CD4-positive, alpha-beta T cell treated with Interferon gamma for 1 hour (primary cell): Measurements from ENCODE around the gene FAM50A.

Source experiments
- DNase-seq: peaks from one replicate; pipeline ENCODE4 v3.0.0-alpha.2; 2020

FAM50A gene

DNA sequence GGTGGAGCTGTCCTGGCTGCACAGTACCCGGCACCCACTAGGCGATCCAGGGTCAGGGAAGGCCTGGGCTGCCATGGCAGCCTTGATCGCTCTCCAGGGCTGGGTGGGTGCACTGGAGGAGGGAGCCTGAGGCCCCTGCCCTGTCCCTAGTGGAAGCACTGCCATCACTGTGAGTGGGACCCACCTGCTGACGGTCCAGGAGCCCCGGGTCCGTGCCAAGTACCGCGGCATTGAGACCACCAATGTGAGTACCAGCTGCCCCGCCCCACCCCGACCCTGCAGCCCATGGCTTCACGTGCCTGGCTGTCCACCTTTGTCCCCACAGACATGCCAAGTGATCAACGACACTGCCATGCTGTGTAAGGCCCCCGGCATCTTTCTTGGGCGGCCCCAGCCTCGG is 23.0 kb downstream of the FAM50A start:
- DNase-seq: no peak

DNA sequence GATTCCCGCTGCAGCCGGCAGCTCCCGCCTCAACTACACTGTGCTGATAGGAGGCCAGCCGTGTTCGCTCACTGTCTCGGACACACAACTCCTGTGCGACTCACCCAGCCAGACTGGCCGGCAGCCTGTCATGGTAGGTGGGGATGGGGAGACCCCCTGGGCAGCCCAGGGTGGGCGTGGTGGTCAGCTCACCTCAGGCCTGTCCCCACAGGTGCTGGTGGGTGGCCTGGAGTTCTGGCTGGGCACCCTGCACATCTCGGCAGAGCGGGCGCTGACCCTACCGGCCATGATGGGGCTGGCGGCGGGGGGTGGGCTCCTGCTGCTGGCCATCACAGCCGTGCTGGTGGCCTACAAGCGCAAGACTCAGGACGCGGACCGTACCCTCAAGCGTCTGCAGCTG is 23.6 kb downstream of the FAM50A start:
- DNase-seq: no peak

- DNase-seq: no peak
These were observed 24.3 kb downstream of the FAM50A start for GRCh38 chrX:154468217-154468616.

GRCh38 chrX:154469114-154469513 is 25.2 kb downstream of the FAM50A start:
- DNase-seq: no peak

GRCh38 chrX:154469880-154470279 is 25.9 kb downstream of the FAM50A start:
- DNase-seq: no peak

DNA sequence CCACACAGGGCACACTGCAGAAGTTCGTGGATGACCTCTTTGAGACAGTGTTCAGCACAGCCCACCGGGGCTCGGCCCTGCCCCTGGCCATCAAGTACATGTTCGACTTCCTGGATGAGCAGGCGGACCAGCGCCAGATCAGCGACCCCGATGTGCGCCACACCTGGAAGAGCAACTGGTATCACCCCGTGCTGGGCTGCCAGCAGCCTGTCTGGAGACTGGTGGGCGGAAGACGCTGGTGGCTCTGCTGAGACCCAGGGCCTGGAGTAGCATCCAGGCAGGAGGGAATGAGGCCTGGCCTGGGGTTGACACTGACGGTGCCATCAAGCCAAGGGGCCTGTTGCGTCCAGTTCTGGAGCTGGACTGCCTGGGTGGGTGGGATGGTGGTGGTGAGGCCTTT is 26.5 kb downstream of the FAM50A start:
- no peak for DNase-seq

GRCh38 chrX:154470914-154471568 is 27.1 kb downstream of the FAM50A start:
- no peak for DNase-seq

DNA sequence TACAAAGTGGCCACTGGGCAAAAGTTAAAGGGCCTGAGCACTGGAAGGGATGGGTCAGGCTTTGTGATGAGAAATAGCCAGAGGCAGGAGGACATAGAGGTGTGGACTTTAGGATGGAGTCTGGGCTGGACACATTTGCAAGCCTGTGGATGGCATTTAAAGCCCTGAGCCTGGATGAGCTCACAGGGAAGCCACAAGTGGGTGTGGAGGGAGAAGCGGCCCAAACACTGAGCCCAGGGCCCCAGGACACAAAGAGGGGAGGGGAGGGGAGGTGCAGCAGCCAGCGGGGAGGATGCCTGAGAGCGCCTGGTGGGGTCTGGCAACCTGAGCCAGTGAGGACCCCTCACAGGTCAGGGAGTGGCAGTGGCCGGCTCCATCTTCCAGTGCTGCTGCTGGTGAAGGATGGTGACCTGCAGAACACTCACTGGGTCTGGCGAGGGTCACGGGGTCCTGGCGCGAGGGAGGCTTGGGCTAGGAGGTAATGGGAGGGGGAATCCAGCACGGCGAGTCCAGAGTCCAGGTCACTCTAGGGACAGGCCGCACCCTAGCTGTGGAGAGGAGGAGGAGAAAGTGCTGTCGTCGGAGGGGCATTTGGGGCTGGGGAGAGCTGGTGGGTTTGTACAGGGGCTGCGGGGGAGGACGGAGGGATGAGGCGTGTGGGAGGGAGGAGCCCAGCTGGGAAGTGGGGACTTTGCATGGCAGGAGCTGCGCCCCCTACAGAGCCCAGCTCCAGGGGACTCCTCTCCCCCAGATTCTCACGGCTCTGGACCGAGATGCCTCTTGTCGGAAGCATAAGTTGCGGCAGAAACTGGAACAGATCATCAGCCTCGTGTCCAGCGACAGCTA is 28.1 kb downstream of the FAM50A start:
- no peak for DNase-seq

DNA sequence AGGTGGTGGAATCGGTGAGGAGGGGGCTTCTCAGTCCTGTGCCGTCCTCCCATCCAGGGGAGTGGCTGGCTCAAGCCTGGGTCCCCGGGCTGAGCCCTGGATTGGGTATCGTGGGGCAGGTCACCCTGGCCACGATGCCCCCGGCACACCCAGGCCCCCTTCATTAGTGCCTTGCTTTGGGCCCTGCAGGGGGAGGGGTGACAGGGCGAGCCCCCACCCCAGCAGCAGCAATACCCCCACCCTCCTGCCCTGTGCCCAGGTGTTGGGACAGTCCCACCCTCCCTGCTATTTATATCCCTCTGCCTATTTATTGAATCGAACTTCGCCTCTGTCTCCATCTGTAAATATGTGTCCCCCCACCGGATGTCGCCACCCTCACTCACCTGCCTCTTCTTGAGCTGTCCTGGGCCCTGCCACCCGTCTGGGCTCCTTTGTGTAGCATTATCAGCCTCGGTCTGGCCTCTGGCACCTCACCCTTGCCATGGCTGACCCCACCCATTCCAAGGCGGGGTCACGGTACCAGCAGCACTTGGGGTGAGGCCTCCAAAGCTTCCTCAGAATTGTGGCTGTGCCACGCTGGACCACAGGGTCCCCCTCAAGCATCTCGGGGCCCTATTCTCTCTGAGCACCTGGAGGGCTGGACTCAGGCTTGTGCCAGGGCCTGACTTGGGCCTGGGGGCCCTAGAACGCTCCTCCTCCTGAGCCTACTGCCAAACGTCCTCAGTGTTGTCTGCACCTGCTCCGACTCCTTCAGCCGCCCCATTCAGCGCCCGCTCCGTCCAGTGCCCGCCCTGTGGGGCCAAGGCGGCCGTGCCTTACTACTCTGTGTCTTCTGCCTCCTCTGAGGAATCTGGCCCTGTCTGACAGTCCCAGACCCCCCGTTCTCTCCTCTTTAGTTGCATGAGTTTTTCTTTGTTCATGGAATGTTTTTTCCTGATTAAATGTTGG is 29.0 kb downstream of the FAM50A start:
- DNase-seq: no peak

- no peak for DNase-seq
These were observed 29.7 kb downstream of the FAM50A start for GRCh38 chrX:154473683-154474082.

DNA sequence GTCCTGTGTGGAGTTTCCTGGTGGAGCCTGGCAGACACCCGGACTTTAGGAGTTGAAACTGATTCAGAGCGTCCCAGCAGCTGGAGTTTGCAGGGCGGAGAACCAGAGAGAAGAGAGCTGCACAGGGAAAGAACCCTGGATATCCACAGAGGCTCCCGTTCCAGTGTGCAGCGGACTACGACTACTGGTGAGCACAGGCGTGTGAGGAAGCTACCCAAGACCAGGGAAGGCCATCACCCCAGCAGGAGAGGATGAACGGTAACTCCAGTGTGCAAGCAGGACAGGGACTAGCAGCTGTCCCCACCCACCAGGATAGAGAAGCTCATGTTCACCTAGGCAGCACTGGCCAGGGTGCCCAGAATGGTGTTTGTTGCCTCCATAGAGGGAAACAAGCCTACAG is 32.9 kb downstream of the FAM50A start:
- DNase-seq: no peak

GRCh38 chrX:154477891-154478477 is 34.0 kb downstream of the FAM50A start:
- no peak for DNase-seq

DNA sequence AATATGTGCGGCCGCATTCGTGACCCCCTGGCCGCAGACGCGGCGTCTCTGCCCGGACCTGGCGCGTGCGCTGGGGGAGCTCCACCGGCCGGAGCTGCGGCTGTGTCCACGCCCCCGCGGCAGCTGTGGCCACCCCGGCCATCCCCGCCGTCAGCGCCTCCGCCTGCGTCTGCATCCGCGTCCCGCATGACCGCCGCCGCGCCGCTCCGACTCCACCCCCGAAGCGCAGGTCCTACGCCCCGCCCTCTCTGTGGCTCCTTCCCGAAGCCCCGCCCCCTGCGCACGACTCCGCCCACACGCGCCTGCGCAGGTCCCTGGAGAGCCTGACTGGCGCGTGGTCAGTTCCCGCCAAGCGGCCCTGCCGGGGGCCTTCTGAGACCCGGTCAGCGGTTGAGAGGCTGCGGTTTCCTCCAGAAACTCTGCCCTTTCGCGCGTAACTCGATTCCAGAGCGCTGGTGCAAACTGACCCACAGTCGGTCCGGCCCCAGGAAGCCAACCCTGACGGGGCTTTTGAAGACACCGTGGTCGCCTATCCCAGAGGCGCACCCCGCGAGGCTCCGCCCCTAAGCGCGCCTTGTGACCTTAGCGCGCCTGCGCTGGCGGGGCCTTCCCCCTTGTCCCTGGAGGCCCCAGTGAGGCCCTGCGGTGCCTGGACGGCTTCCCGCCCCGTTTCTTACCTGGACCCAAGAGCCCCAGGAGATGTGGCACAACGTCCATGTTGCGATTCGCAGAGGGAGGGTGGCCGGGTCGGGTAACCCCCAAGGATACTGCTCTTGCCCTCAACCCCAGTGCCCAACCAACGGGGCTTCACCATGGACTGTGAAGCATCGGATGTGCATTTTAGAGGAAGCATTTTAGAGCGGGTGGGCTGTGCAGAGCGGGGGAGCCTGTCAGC is 35.0 kb downstream of the FAM50A start, which contains the start of gene LAGE3:
Gene LAGE3 (minus strand): TSS at position 554 of the 895 bp plus-strand sequence. CDS start 366 bp downstream, at position 188.
- peak; percentile 90 for DNase-seq

- DNase-seq: no peak
These were observed 37.3 kb downstream of the FAM50A start for GRCh38 chrX:154481195-154481594.

- DNase-seq: no peak
These were observed 38.1 kb downstream of the FAM50A start for GRCh38 chrX:154481911-154482601.

DNA sequence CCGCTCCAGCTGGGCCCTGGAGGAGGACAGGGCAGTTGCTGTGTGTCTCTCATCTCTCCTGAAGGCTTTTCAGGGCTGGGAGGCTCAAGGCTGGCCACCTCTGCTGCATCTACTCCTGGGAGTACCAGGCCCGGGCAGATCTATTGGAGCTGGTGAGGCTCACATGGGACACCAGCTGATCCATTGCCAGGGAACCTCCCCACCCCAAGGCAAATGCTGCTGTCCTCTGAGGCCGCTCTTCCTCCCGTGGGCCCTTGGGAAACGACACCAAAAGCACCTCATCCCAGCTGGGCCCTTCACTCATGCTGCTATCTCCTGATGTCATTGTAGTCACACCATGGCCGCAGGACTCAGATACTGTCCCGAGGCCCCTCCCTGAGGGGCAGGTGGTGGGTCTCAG is 38.8 kb downstream of the FAM50A start:
- no peak for DNase-seq

- no peak for DNase-seq
These were observed 39.4 kb downstream of the FAM50A start for GRCh38 chrX:154483325-154483724.

GRCh38 chrX:154484255-154485149 is 40.6 kb downstream of the FAM50A start:
- peak; percentile 38 for DNase-seq

DNA sequence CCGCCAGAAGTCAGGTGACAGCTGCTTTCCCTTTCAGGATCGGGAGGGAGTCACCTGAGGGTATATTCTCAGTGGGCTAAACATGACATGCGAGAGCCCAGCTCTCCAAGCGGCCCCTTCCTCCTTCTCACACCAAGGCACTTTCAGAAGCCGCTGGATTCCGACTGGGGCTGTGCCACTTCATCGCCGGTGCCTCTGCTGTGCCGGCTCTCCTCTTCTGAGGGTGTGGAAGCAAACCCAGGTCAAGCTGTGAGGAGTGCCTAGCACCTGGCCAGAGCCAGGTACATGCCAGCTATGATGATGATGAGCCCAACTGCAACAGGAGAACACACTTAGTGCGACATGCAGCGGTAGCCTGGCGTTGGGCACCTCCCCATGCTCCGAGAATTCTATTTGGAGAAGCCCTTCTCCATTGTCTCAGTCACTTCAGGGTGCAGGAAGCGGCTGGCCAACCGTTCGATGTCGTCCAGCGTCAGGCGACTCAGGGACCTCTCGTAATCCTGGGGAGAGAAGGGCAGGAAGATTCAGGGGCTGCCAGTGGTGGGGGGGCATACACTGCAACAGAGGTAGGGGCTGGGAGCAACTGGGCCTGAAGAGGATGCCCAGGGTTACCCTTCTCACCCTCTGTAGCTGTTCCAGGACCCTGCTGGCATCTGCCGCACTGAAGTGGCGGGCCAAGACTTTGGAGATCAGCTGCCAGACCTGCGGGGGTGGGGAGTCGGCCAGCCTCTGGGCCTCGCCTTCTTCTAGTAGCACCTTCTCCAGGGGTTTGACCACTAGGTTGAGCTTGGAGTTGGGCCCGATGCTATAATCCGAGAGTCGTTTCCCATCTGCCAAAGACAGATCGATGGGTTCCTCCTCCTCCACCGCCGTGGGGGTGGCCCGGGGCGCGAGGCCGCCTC is 41.5 kb downstream of the FAM50A start:
- DNase-seq: no peak
